Prostate gland (tissue), 2 donors: Measurements from ENCODE around the gene SLAMF1. TPM values are rescaled to one million over a fixed set of nuclear protein-coding genes. Genes with fewer than 3 reads are reported as not detected.

Experiments
- DNase-seq: peaks from one replicate; pipeline ENCODE4 v3.0.0-alpha.2; 2019; ENCODE audit warnings: low spot score
- H3K27ac ChIP-seq, 2 donors: fragments of 200-600 bp; sonication (generic); 2 replicates each; pipeline ENCODE4 v1.5.1; 2017 to 2019
- H3K27me3 ChIP-seq: fragments of 200-600 bp; sonication (generic); replicated peaks from 2 replicates; pipeline ENCODE4 v1.5.1; 2019; ENCODE audit not compliant: insufficient read depth
- H3K36me3 ChIP-seq, 2 donors: fragments of 200-600 bp; sonication (generic); 1 replicate in 1 of 2; 2 replicates in 1 of 2; pipeline versions ENCODE4 v1.5.1 to v1.8.1; 2017 to 2019
- H3K4me1 ChIP-seq: fragments of 200-600 bp; sonication (generic); replicated peaks from 2 replicates; pipeline ENCODE4 v1.5.1; 2019
- H3K4me3 ChIP-seq, 2 donors: fragments of 200-600 bp; sonication (generic); 2 replicates each; pipeline ENCODE4 v1.5.1; 2017 to 2019
- H3K9me3 ChIP-seq: fragments of 200-600 bp; sonication (generic); 2 replicates; pipeline ENCODE4 v1.5.1; 2017
- POLR2A ChIP-seq: fragments of 450-650 bp; IDR thresholded peaks from one replicate; pipeline ENCODE4 v1.6.1; 2016; ENCODE audit warnings: antibody characterized with exemption, mild to moderate bottlenecking
- POLR2AphosphoS5 ChIP-seq: sonication (generic); formaldehyde crosslinking; IDR thresholded peaks from one replicate; pipeline ENCODE4 v1.6.1; 2017; ENCODE audit warnings: antibody characterized with exemption
- WGBS: methylation state at CpG from one replicate; pipeline ENCODE4 v1.1.5; 2018; 5-methylcytosine and 5-hydroxymethylcytosine counted together
- intact Hi-C: fragments of 100-400 bp; cut with DNase I; formaldehyde crosslinking; loops from one replicate; pipeline ENCODE4 v1.14.2; 2022
- total RNA-seq, 2 donors: library from RNA; depleted of rRNA; stranded (reverse); fragments of >200 nt; gene quantifications; one replicate each; pipeline ENCODE4 v1.1.0, GENCODE V29; 2016
- TF ChIP-seq, protein P1 (sequence below), 4 experiments: fragments of 200-600 bp in 2 of 4; fragments of 450-650 bp in 2 of 4; sonication (generic) in 2 of 4; IDR thresholded peaks; 1 replicate in 3 of 4; 2 replicates in 1 of 4; pipeline ENCODE4 v1.5.1; 2016 to 2019; ENCODE audit warnings: antibody characterized with exemption in 4 of 4, mild to moderate bottlenecking in 2 of 4, moderate library complexity in 2 of 4

SLAMF1 gene
- total RNA-seq, 2 donors from 2014 or later: 0.17 to 0.36 TPM

DNA sequence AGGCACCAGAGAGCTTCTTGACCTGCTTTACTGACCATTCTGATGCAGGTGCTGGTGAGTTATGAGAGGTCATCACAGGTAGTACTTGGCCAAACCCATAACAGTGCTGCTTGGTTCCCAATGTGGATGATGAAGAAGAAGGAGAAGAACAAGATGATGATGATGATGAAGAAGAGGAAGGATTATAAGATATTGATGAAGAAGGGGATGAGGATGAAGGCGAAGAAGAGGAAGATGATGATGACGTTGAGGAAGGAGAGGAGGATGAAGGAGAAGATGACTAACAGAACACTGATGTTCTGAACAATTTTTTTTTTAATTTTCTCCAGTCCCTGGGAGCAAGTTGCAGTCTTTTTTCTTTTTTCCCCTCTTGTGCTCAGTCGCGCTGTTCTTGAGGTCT, 23.9 kb upstream of the SLAMF1 start:
- 88% methylated on average over 4 of the region's 4 CpGs for WGBS
- intact Hi-C loops: no loop called here
- Histone ChIP-seq H3K4me3 (no peak overlapping the region), H3K36me3 (no peaks in the 10 kb centered on the region), H3K27me3 (no peaks in the 10 kb centered on the region), H3K27ac (no peak overlapping the region), H3K9me3 (no peaks in the 10 kb centered on the region), H3K4me1 (no peaks in the 10 kb centered on the region)
- TF ChIP-seq POLR2A (no peak), POLR2AphosphoS5 (no peak)
- TF ChIP-seq, protein P1, sequence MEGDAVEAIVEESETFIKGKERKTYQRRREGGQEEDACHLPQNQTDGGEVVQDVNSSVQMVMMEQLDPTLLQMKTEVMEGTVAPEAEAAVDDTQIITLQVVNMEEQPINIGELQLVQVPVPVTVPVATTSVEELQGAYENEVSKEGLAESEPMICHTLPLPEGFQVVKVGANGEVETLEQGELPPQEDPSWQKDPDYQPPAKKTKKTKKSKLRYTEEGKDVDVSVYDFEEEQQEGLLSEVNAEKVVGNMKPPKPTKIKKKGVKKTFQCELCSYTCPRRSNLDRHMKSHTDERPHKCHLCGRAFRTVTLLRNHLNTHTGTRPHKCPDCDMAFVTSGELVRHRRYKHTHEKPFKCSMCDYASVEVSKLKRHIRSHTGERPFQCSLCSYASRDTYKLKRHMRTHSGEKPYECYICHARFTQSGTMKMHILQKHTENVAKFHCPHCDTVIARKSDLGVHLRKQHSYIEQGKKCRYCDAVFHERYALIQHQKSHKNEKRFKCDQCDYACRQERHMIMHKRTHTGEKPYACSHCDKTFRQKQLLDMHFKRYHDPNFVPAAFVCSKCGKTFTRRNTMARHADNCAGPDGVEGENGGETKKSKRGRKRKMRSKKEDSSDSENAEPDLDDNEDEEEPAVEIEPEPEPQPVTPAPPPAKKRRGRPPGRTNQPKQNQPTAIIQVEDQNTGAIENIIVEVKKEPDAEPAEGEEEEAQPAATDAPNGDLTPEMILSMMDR (IDR thresholded peaks at IDR 0.05): no peak
- DNase-seq: no peak

DNA sequence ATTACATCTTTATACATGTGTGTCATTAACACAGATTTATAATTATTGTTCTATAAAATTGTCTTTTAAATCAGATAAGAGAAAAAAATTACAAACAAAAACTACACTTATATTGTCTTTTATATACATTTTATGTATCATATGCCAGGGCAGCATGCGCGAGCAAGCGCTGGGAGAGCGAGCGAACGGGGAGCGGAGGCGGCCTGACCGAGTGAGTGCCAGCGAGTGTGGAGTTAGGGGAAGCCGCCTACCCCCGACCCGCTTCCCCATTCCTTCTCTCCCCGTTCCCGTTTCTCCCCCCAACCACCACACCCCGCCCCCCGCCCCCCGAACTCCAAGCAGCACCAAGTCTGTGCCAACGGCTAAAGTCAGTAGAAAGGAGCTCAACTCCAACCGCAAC, 23.0 kb upstream of the SLAMF1 start:
- intact Hi-C loops: no loop called here
- TF ChIP-seq, protein P1 (IDR thresholded peaks at IDR 0.05): no peak
- no peak for TF ChIP-seq POLR2AphosphoS5
- TF ChIP-seq POLR2A: no peak
- no peaks in the 10 kb centered on the region for H3K36me3 ChIP-seq
- no peaks in the 10 kb centered on the region for H3K27me3 ChIP-seq
- H3K4me3 ChIP-seq: no peak overlapping the region
- no peaks in the 10 kb centered on the region for H3K9me3 ChIP-seq
- H3K27ac ChIP-seq: no peak overlapping the region
- H3K4me1 ChIP-seq: no peaks in the 10 kb centered on the region
- no peak for DNase-seq
- WGBS: 95% methylated on average over 20 of the region's 20 CpGs

DNA sequence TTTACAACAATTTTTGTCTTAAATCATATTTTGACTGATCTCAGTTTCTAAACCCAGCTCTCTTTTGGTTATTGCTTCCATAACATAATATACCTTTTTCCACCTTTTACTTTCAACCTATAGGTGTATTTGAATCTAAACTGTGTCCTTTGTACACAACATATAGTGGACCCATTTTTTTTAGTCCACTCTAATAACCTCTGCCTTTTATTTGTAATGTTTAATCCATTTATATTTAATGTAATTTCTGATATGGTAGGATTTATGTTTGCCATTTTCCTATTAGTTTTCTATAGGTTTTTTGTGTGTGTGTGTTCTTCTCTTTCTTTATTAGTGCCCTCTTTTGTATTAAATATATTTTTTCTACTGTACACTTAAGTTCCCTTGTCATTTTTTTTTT, 22.4 kb upstream of the SLAMF1 start:
- Histone ChIP-seq H3K27ac (no peak overlapping the region), H3K36me3 (no peaks in the 10 kb centered on the region), H3K4me3 (no peak overlapping the region), H3K9me3 (no peaks in the 10 kb centered on the region), H3K27me3 (peaks cover 2% of the 10 kb centered on the region), H3K4me1 (no peaks in the 10 kb centered on the region)
- intact Hi-C loops: no loop called here
- TF ChIP-seq POLR2AphosphoS5 (no peak), POLR2A (no peak)
- TF ChIP-seq, protein P1 (IDR thresholded peaks at IDR 0.05): no peak
- DNase-seq: no peak

DNA sequence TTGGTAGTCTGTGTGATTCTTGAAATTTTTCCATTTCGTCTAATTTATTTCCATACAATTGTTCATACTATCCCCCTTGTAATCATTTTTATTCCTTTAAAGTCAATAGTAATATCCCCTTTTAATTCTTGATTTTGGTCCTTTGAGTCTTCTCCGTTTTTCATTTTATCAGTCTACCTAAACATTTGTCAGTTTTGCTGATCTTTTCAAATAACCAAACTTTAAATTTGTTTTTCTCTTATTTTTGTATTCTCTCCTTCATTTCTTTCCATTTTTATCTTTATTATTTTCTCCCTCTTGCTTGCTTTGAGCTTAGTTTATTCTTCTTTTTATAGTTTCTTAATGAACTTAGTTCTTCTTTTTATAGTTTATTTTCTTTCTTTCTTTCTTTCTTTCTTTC, 21.1 kb upstream of the SLAMF1 start:
- Histone ChIP-seq H3K9me3 (no peaks in the 10 kb centered on the region), H3K4me3 (no peak overlapping the region), H3K36me3 (no peaks in the 10 kb centered on the region), H3K27ac (no peak overlapping the region), H3K4me1 (no peaks in the 10 kb centered on the region), H3K27me3 (peaks cover 2% of the 10 kb centered on the region)
- 83% methylated on average over 2 of the region's 2 CpGs for whole genome bisulfite sequencing
- intact Hi-C loops: no loop called here
- TF ChIP-seq POLR2AphosphoS5 (no peak), POLR2A (no peak)
- TF ChIP-seq, protein P1 (IDR thresholded peaks at IDR 0.05): no peak
- DNase-seq: no peak

DNA sequence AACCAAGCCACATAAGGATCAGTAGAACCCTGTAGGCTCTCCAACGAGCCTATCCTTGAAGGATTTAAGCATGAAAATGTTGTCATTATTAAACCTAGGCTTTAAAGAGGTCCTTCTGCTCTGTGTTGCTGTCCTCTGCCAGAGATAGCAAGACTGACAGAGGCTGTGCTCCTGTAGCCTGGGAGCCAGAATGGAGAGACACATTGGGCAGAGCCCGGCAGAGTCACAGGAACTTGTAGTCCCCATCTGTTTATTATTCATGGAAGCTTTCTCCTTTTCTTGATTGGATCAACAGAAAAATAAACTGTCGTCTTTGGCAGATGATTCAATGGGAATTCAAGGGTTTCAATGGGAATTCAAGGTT, 19.2 kb upstream of the SLAMF1 start:
- Histone ChIP-seq H3K4me1 (no peaks in the 10 kb centered on the region), H3K27ac (no peak overlapping the region), H3K9me3 (no peaks in the 10 kb centered on the region), H3K27me3 (peaks cover 2% of the 10 kb centered on the region), H3K4me3 (no peak overlapping the region), H3K36me3 (no peaks in the 10 kb centered on the region)
- TF ChIP-seq, protein P1 (IDR thresholded peaks at IDR 0.05): no peak
- TF ChIP-seq POLR2AphosphoS5 (no peak), POLR2A (no peak)
- 38% methylated on average over 3 of the region's 3 CpGs for WGBS
- intact Hi-C loops: no loop called here
- DNase-seq: no peak
